ENCODE results near the gene DAPK2. TPM values are rescaled to one million over a fixed set of nuclear protein-coding genes. Genes with fewer than 3 reads are reported as not detected.

The DAPK2 gene
- total RNA-seq, 1 donor from 2014 or later: 0.52 TPM

GRCh38 chr15:63895194-63895593 is 151.1 kb downstream of the DAPK2 start:
- H3K4me3 ChIP-seq (ENCODE audit: insufficient read depth, low read depth, low read length): no peak overlapping the region
- no peak for DNase-seq (ENCODE audit: low read depth)
- Mint-ChIP-seq H3K9me3 (ENCODE audit: unreplicated experiment) (no peaks in the 10 kb centered on the region), H3K4me1 (ENCODE audit: low read depth, unreplicated experiment) (peaks cover 17% of the 10 kb centered on the region), H3K27me3 (ENCODE audit: low read depth, unreplicated experiment) (peaks cover 45% of the 10 kb centered on the region), H3K27ac (ENCODE audit: unreplicated experiment) (peak overlapping the region; percentile 23), H3K4me3 (ENCODE audit: unreplicated experiment) (no peak overlapping the region), H3K36me3 (ENCODE audit: low read depth, unreplicated experiment) (no peaks in the 10 kb centered on the region)
- H3K27ac ChIP-seq (ENCODE audit: low read depth, low read length): no peak overlapping the region
- no peak for FAIRE-seq
- H3K9ac ChIP-seq (ENCODE audit: low read length): no peak overlapping the region
- H2AFZ ChIP-seq (ENCODE audit: low read depth, low read length): no peak overlapping the region
- no peak overlapping the region for H3K4me2 ChIP-seq (ENCODE audit: low read length)
- H3K36me3 ChIP-seq (ENCODE audit: insufficient read depth, low read length): no peaks in the 10 kb centered on the region
- H3K4me1 ChIP-seq (ENCODE audit: insufficient read depth, low read length): peaks cover 14% of the 10 kb centered on the region
- H3K27me3 ChIP-seq (ENCODE audit: insufficient read depth, low read length): no peaks in the 10 kb centered on the region
- TF ChIP-seq CTCF (IDR thresholded peaks at IDR 0.05; ENCODE audit: insufficient read depth, low read depth, low read length) (no peak), EZH2 (IDR thresholded peaks at IDR 0.05; ENCODE audit: insufficient read depth, low read length) (no peak)
- no peaks in the 10 kb centered on the region for H3K79me2 ChIP-seq (ENCODE audit: insufficient read depth, low read length)
- no peaks in the 10 kb centered on the region for H3K9me3 ChIP-seq (ENCODE audit: insufficient read depth, low read depth, low read length)
- no peaks in the 10 kb centered on the region for H4K20me1 ChIP-seq (ENCODE audit: insufficient read depth, low read length)

- H3K36me3 ChIP-seq (ENCODE audit: insufficient read depth, low read length): no peaks in the 10 kb centered on the region
- no peak overlapping the region for H3K9ac ChIP-seq (ENCODE audit: low read length)
- Mint-ChIP-seq H3K4me1 (ENCODE audit: low read depth, unreplicated experiment) (peaks cover 17% of the 10 kb centered on the region), H3K27ac (ENCODE audit: unreplicated experiment) (no peak overlapping the region), H3K36me3 (ENCODE audit: low read depth, unreplicated experiment) (no peaks in the 10 kb centered on the region), H3K27me3 (ENCODE audit: low read depth, unreplicated experiment) (peaks cover 44% of the 10 kb centered on the region), H3K4me3 (ENCODE audit: unreplicated experiment) (no peak overlapping the region), H3K9me3 (ENCODE audit: unreplicated experiment) (no peaks in the 10 kb centered on the region)
- FAIRE-seq: no peak
- H4K20me1 ChIP-seq (ENCODE audit: insufficient read depth, low read length): no peaks in the 10 kb centered on the region
- H3K27me3 ChIP-seq (ENCODE audit: insufficient read depth, low read length): no peaks in the 10 kb centered on the region
- no peak overlapping the region for H2AFZ ChIP-seq (ENCODE audit: low read depth, low read length)
- H3K4me3 ChIP-seq (ENCODE audit: insufficient read depth, low read depth, low read length): no peak overlapping the region
- DNase-seq (ENCODE audit: low read depth): no peak
- peaks cover 14% of the 10 kb centered on the region for H3K4me1 ChIP-seq (ENCODE audit: insufficient read depth, low read length)
- no peaks in the 10 kb centered on the region for H3K9me3 ChIP-seq (ENCODE audit: insufficient read depth, low read depth, low read length)
- H3K27ac ChIP-seq (ENCODE audit: low read depth, low read length): no peak overlapping the region
- H3K79me2 ChIP-seq (ENCODE audit: insufficient read depth, low read length): no peaks in the 10 kb centered on the region
- TF ChIP-seq CTCF (IDR thresholded peaks at IDR 0.05; ENCODE audit: insufficient read depth, low read depth, low read length) (no peak), EZH2 (IDR thresholded peaks at IDR 0.05; ENCODE audit: insufficient read depth, low read length) (no peak)
- H3K4me2 ChIP-seq (ENCODE audit: low read length): no peak overlapping the region
These were observed 151.7 kb downstream of the DAPK2 start for GRCh38 chr15:63894662-63894949.

- H3K4me2 ChIP-seq (ENCODE audit: low read length): no peak overlapping the region
- H3K9me3 ChIP-seq (ENCODE audit: insufficient read depth, low read depth, low read length): no peaks in the 10 kb centered on the region
- Mint-ChIP-seq H3K36me3 (ENCODE audit: low read depth, unreplicated experiment) (no peaks in the 10 kb centered on the region), H3K27ac (ENCODE audit: unreplicated experiment) (no peak overlapping the region), H3K4me3 (ENCODE audit: unreplicated experiment) (no peak overlapping the region), H3K9me3 (ENCODE audit: unreplicated experiment) (no peaks in the 10 kb centered on the region), H3K4me1 (ENCODE audit: low read depth, unreplicated experiment) (peaks cover 17% of the 10 kb centered on the region), H3K27me3 (ENCODE audit: low read depth, unreplicated experiment) (peaks cover 41% of the 10 kb centered on the region)
- no peak for FAIRE-seq
- TF ChIP-seq EZH2 (IDR thresholded peaks at IDR 0.05; ENCODE audit: insufficient read depth, low read length) (no peak), CTCF (IDR thresholded peaks at IDR 0.05; ENCODE audit: insufficient read depth, low read depth, low read length) (no peak)
- no peak overlapping the region for H3K27ac ChIP-seq (ENCODE audit: low read depth, low read length)
- peaks cover 14% of the 10 kb centered on the region for H3K4me1 ChIP-seq (ENCODE audit: insufficient read depth, low read length)
- H4K20me1 ChIP-seq (ENCODE audit: insufficient read depth, low read length): no peaks in the 10 kb centered on the region
- no peaks in the 10 kb centered on the region for H3K27me3 ChIP-seq (ENCODE audit: insufficient read depth, low read length)
- no peak overlapping the region for H3K4me3 ChIP-seq (ENCODE audit: insufficient read depth, low read depth, low read length)
- H2AFZ ChIP-seq (ENCODE audit: low read depth, low read length): no peak overlapping the region
- H3K36me3 ChIP-seq (ENCODE audit: insufficient read depth, low read length): no peaks in the 10 kb centered on the region
- no peak overlapping the region for H3K9ac ChIP-seq (ENCODE audit: low read length)
- no peaks in the 10 kb centered on the region for H3K79me2 ChIP-seq (ENCODE audit: insufficient read depth, low read length)
- DNase-seq (ENCODE audit: low read depth): no peak
These were observed 152.2 kb downstream of the DAPK2 start for GRCh38 chr15:63893866-63894661.
